HG03520 (cell line): ENCODE results near the gene PFKFB2.
"Not testable (repeated sequence)": the region's sequence is repeated elsewhere in the genome, so short reads cannot be mapped to it uniquely, and the experiment has no call there.

ENCODE experiments used
- ATAC-seq: cut with Tn5 transposase; IDR thresholded peaks from one replicate; pipeline ENCODE4 v1.9.1; 2021; ENCODE audit warnings: mild to moderate bottlenecking, moderate library complexity; ENCODE audit not compliant: unreplicated experiment

The PFKFB2 gene

GRCh38 chr1:207036865-207037264 is 16.2 kb upstream of the PFKFB2 start:
- no peak for ATAC-seq

- ATAC-seq = no peak
Observed at GRCh38 chr1:207039380-207040180, 13.5 kb upstream of the PFKFB2 start.

GRCh38 chr1:207040181-207040533 is 12.9 kb upstream of the PFKFB2 start:
- ATAC-seq = no peak

- not testable (repeated sequence) for ATAC-seq
Observed at GRCh38 chr1:207041397-207041796, 11.7 kb upstream of the PFKFB2 start.

GRCh38 chr1:207045453-207045852 is 7.6 kb upstream of the PFKFB2 start:
- no peak for ATAC-seq

- ATAC-seq = no peak
Observed at GRCh38 chr1:207047505-207047904, 5.6 kb upstream of the PFKFB2 start.

- ATAC-seq = no peak
Observed at GRCh38 chr1:207048041-207048440, 5.0 kb upstream of the PFKFB2 start.

- ATAC-seq = no peak
Observed at GRCh38 chr1:207049054-207049453, 4.0 kb upstream of the PFKFB2 start.

GRCh38 chr1:207049514-207049913 is 3.6 kb upstream of the PFKFB2 start:
- no peak for ATAC-seq

GRCh38 chr1:207049974-207050391 is 3.1 kb upstream of the PFKFB2 start:
- ATAC-seq = no peak

- ATAC-seq = peak; percentile 47
Observed at GRCh38 chr1:207050480-207051190, 2.4 kb upstream of the PFKFB2 start.

- ATAC-seq = no peak
Observed at GRCh38 chr1:207051191-207051943, 1.7 kb upstream of the PFKFB2 start, which contains the start of gene YOD1. TSS of gene YOD1 (minus strand) at chr1:207051208. CDS start at chr1:207051030, 178 bp downstream.

- no peak for ATAC-seq
Observed at GRCh38 chr1:207054491-207054890, 1.4 kb downstream of the PFKFB2 start.

GRCh38 chr1:207055386-207056001 is 2.4 kb downstream of the PFKFB2 start:
- ATAC-seq = no peak

GRCh38 chr1:207056673-207057072 is 3.6 kb downstream of the PFKFB2 start:
- no peak for ATAC-seq

GRCh38 chr1:207058252-207058651 is 5.2 kb downstream of the PFKFB2 start:
- no peak for ATAC-seq

- no peak for ATAC-seq
Observed at GRCh38 chr1:207058878-207059867, 6.1 kb downstream of the PFKFB2 start.

GRCh38 chr1:207059881-207060280 is 6.8 kb downstream of the PFKFB2 start:
- no peak for ATAC-seq

- ATAC-seq = no peak
Observed at GRCh38 chr1:207060596-207060995, 7.5 kb downstream of the PFKFB2 start.

- no peak for ATAC-seq
Observed at GRCh38 chr1:207062058-207062457, 9.0 kb downstream of the PFKFB2 start.
